ENCODE data around the gene IL1RN.

IL1RN gene

GRCh38 chr2:113104054-113104611 is 23.3 kb upstream of the IL1RN start:
- Histone ChIP-seq H3K27ac (ENCODE audit: low read depth, low read length, severe bottlenecking) (no peak overlapping the region), H3K9me3 (ENCODE audit: control insufficient read depth, low read length) (no peaks in the 10 kb centered on the region), H3K4me3 (ENCODE audit: extremely low read depth, insufficient read depth, low read length, poor library complexity, severe bottlenecking) (no peak overlapping the region), H3K36me3 (ENCODE audit: control insufficient read depth, insufficient read depth, low read length) (no peaks in the 10 kb centered on the region), H3K4me1 (ENCODE audit: control insufficient read depth, insufficient read depth, low read length, poor library complexity, severe bottlenecking) (no peaks in the 10 kb centered on the region)
- 89 to 100% methylated on average over 2 to 3 of the region's 3 CpGs for WGBS, 2 experiments (ENCODE audit: insufficient coverage in 2 of 2)

- 83 to 84% methylated on average over 5 of the region's 6 CpGs for WGBS, 2 experiments (ENCODE audit: insufficient coverage in 2 of 2)
- no peak overlapping the region for H3K4me3 ChIP-seq (ENCODE audit: extremely low read depth, insufficient read depth, low read length, poor library complexity, severe bottlenecking)
- no peaks in the 10 kb centered on the region for H3K4me1 ChIP-seq (ENCODE audit: control insufficient read depth, insufficient read depth, low read length, poor library complexity, severe bottlenecking)
Measured at GRCh38 chr2:113105047-113105785, 22.2 kb upstream of the IL1RN start.

GRCh38 chr2:113111121-113111520 is 16.3 kb upstream of the IL1RN start:
- Histone ChIP-seq H3K9me3 (ENCODE audit: control insufficient read depth, low read length) (no peaks in the 10 kb centered on the region), H3K36me3 (ENCODE audit: control insufficient read depth, insufficient read depth, low read length) (no peaks in the 10 kb centered on the region), H3K27ac (ENCODE audit: low read depth, low read length, severe bottlenecking) (no peak overlapping the region), H3K4me3 (ENCODE audit: extremely low read depth, insufficient read depth, low read length, poor library complexity, severe bottlenecking) (no peak overlapping the region), H3K4me1 (ENCODE audit: control insufficient read depth, insufficient read depth, low read length, poor library complexity, severe bottlenecking) (no peaks in the 10 kb centered on the region)
- no CpG with 5 or more reads among the region's 3 CpGs for WGBS, 2 experiments (ENCODE audit: insufficient coverage in 2 of 2)

More at GRCh38 chr2:113105047-113105785, 22.2 kb upstream of the IL1RN start:
- Histone ChIP-seq H3K36me3 (ENCODE audit: control insufficient read depth, insufficient read depth, low read length) (no peaks in the 10 kb centered on the region), H3K27ac (ENCODE audit: low read depth, low read length, severe bottlenecking) (no peak overlapping the region), H3K9me3 (ENCODE audit: control insufficient read depth, low read length) (no peaks in the 10 kb centered on the region)

GRCh38 chr2:113111823-113112287 is 15.5 kb upstream of the IL1RN start:
- H3K36me3 ChIP-seq (ENCODE audit: control insufficient read depth, insufficient read depth, low read length), result no peaks in the 10 kb centered on the region
- H3K27ac ChIP-seq (ENCODE audit: low read depth, low read length, severe bottlenecking), result no peak overlapping the region
- H3K4me3 ChIP-seq (ENCODE audit: extremely low read depth, insufficient read depth, low read length, poor library complexity, severe bottlenecking), result no peak overlapping the region
- 71 to 91% methylated on average over 3 of the region's 6 CpGs for WGBS, 2 experiments (ENCODE audit: insufficient coverage in 2 of 2)
- no peaks in the 10 kb centered on the region for H3K4me1 ChIP-seq (ENCODE audit: control insufficient read depth, insufficient read depth, low read length, poor library complexity, severe bottlenecking)
- no peaks in the 10 kb centered on the region for H3K9me3 ChIP-seq (ENCODE audit: control insufficient read depth, low read length)

GRCh38 chr2:113112441-113112840 is 15.0 kb upstream of the IL1RN start:
- H3K9me3 ChIP-seq (ENCODE audit: control insufficient read depth, low read length), result no peaks in the 10 kb centered on the region
- H3K27ac ChIP-seq (ENCODE audit: low read depth, low read length, severe bottlenecking), result no peak overlapping the region
- no peaks in the 10 kb centered on the region for H3K36me3 ChIP-seq (ENCODE audit: control insufficient read depth, insufficient read depth, low read length)
- H3K4me1 ChIP-seq (ENCODE audit: control insufficient read depth, insufficient read depth, low read length, poor library complexity, severe bottlenecking), result no peaks in the 10 kb centered on the region
- WGBS, 2 experiments (ENCODE audit: insufficient coverage in 2 of 2), result no CpG with 5 or more reads among the region's 8 CpGs
- no peak overlapping the region for H3K4me3 ChIP-seq (ENCODE audit: extremely low read depth, insufficient read depth, low read length, poor library complexity, severe bottlenecking)

- Histone ChIP-seq H3K36me3 (ENCODE audit: control insufficient read depth, insufficient read depth, low read length) (no peaks in the 10 kb centered on the region), H3K9me3 (ENCODE audit: control insufficient read depth, low read length) (no peaks in the 10 kb centered on the region), H3K27ac (ENCODE audit: low read depth, low read length, severe bottlenecking) (no peak overlapping the region), H3K4me3 (ENCODE audit: extremely low read depth, insufficient read depth, low read length, poor library complexity, severe bottlenecking) (no peak overlapping the region), H3K4me1 (ENCODE audit: control insufficient read depth, insufficient read depth, low read length, poor library complexity, severe bottlenecking) (no peaks in the 10 kb centered on the region)
- WGBS, 2 experiments (ENCODE audit: insufficient coverage in 2 of 2), result 76% methylated on average over 4 of the region's 6 CpGs; no CpG with 5 or more reads in 1 of the 2 experiments
Measured at GRCh38 chr2:113112871-113113270, 14.5 kb upstream of the IL1RN start.

GRCh38 chr2:113113807-113114206 is 13.6 kb upstream of the IL1RN start:
- Histone ChIP-seq H3K27ac (ENCODE audit: low read depth, low read length, severe bottlenecking) (no peak overlapping the region), H3K4me1 (ENCODE audit: control insufficient read depth, insufficient read depth, low read length, poor library complexity, severe bottlenecking) (no peaks in the 10 kb centered on the region), H3K4me3 (ENCODE audit: extremely low read depth, insufficient read depth, low read length, poor library complexity, severe bottlenecking) (no peak overlapping the region), H3K9me3 (ENCODE audit: control insufficient read depth, low read length) (no peaks in the 10 kb centered on the region), H3K36me3 (ENCODE audit: control insufficient read depth, insufficient read depth, low read length) (no peaks in the 10 kb centered on the region)
- 71 to 80% methylated on average over 1 to 2 of the region's 3 CpGs for WGBS, 2 experiments (ENCODE audit: insufficient coverage in 2 of 2)

- H3K27ac ChIP-seq (ENCODE audit: low read depth, low read length, severe bottlenecking), result no peak overlapping the region
- no peaks in the 10 kb centered on the region for H3K4me1 ChIP-seq (ENCODE audit: control insufficient read depth, insufficient read depth, low read length, poor library complexity, severe bottlenecking)
- 84 to 88% methylated on average over 5 to 6 of the region's 6 CpGs for WGBS, 2 experiments (ENCODE audit: insufficient coverage in 2 of 2)
- no peaks in the 10 kb centered on the region for H3K36me3 ChIP-seq (ENCODE audit: control insufficient read depth, insufficient read depth, low read length)
- no peak overlapping the region for H3K4me3 ChIP-seq (ENCODE audit: extremely low read depth, insufficient read depth, low read length, poor library complexity, severe bottlenecking)
- no peaks in the 10 kb centered on the region for H3K9me3 ChIP-seq (ENCODE audit: control insufficient read depth, low read length)
Measured at GRCh38 chr2:113114224-113114945, 13.0 kb upstream of the IL1RN start.

- Histone ChIP-seq H3K9me3 (ENCODE audit: control insufficient read depth, low read length) (no peaks in the 10 kb centered on the region), H3K4me1 (ENCODE audit: control insufficient read depth, insufficient read depth, low read length, poor library complexity, severe bottlenecking) (no peaks in the 10 kb centered on the region), H3K4me3 (ENCODE audit: extremely low read depth, insufficient read depth, low read length, poor library complexity, severe bottlenecking) (no peak overlapping the region), H3K27ac (ENCODE audit: low read depth, low read length, severe bottlenecking) (no peak overlapping the region), H3K36me3 (ENCODE audit: control insufficient read depth, insufficient read depth, low read length) (no peaks in the 10 kb centered on the region)
- 94 to 95% methylated on average over 4 of the region's 4 CpGs for WGBS, 2 experiments (ENCODE audit: insufficient coverage in 2 of 2)
Measured at GRCh38 chr2:113114996-113115395, 12.4 kb upstream of the IL1RN start.

- WGBS, 2 experiments (ENCODE audit: insufficient coverage in 2 of 2), result 87 to 91% methylated on average over 3 to 4 of the region's 10 CpGs
- no peak overlapping the region for H3K27ac ChIP-seq (ENCODE audit: low read depth, low read length, severe bottlenecking)
- H3K4me3 ChIP-seq (ENCODE audit: extremely low read depth, insufficient read depth, low read length, poor library complexity, severe bottlenecking), result no peak overlapping the region
- no peaks in the 10 kb centered on the region for H3K4me1 ChIP-seq (ENCODE audit: control insufficient read depth, insufficient read depth, low read length, poor library complexity, severe bottlenecking)
- no peaks in the 10 kb centered on the region for H3K36me3 ChIP-seq (ENCODE audit: control insufficient read depth, insufficient read depth, low read length)
- H3K9me3 ChIP-seq (ENCODE audit: control insufficient read depth, low read length), result no peaks in the 10 kb centered on the region
Measured at GRCh38 chr2:113116100-113116958, 11.1 kb upstream of the IL1RN start.
